Measurements from ENCODE around the gene MORN4.

Gene MORN4

DNA sequence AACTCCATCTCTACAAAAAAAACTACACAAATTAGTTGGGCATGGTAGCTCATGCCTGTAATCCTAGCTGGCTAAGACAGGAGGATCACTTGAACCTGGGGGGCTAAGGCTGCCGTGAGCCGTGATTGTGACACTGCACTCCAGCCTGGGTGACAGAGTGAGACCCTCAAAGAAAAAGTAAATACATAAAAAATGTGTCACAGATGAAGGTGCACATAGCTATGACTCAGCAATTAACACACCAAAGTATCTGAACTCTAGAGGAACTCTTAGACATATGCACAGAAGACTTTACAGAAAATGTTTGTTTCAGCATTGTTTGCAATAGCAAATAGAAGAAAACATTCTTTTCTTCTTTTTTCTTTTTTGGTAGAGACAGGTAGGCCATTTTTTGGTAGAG lies 35.5 kb downstream of the MORN4 start:
- no peak for TF ChIP-seq ZFX (IDR thresholded peaks at IDR 0.05; ENCODE audit: borderline replicate concordance)
- TF ChIP-seq, protein P1, sequence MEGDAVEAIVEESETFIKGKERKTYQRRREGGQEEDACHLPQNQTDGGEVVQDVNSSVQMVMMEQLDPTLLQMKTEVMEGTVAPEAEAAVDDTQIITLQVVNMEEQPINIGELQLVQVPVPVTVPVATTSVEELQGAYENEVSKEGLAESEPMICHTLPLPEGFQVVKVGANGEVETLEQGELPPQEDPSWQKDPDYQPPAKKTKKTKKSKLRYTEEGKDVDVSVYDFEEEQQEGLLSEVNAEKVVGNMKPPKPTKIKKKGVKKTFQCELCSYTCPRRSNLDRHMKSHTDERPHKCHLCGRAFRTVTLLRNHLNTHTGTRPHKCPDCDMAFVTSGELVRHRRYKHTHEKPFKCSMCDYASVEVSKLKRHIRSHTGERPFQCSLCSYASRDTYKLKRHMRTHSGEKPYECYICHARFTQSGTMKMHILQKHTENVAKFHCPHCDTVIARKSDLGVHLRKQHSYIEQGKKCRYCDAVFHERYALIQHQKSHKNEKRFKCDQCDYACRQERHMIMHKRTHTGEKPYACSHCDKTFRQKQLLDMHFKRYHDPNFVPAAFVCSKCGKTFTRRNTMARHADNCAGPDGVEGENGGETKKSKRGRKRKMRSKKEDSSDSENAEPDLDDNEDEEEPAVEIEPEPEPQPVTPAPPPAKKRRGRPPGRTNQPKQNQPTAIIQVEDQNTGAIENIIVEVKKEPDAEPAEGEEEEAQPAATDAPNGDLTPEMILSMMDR (IDR thresholded peaks at IDR 0.05) = no peak

DNA sequence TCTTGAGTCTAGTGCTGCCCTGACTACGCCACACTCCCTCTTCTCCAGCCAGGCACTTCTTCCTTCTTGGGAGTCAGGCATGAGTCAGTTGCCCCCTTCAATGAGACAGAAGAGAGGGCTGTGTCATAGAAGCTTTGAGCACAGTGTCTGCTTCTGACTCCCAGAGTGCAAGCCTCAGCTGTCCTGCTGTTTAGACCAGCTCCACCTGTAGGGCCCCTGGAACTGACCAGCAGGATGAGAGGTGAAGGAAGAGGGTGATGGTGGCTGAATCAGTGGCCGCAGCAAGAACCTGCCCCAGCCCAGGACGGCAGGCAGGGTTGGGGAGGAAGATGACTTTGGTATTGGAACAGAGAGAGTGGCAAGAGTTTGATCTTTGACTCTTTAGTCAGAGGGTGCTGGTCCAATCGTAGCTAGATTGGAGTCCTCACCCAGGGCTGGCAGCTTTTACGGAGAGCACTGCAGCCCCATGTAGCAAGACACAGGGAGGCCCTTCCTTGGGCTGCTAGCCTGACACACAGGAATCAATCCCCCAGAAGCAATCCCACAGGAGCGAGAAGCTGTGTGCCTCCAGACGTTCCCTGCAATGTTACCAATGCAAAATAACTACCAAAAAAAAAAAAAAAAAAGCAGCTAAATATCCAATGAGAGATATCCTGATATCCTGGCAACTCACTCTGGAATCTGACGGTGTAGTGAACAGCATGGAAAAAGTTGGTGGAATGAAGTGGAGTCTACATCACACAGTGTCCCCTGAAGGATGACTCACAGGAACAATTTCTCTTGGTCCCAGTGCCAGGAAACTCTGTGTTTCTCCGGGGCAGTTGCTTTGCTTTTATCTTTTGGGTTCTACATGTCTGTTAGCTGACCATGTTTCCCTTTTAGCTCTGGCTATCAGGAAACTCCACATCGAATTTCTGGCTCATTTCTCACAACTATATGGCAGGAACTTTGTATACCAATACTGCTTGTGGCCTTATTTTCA lies 36.9 kb downstream of the MORN4 start:
- TF ChIP-seq, protein P1 (IDR thresholded peaks at IDR 0.05) = no peak
- no peak for TF ChIP-seq ZFX (IDR thresholded peaks at IDR 0.05; ENCODE audit: borderline replicate concordance)
- H3K27ac ChIP-seq = no peak overlapping the region

More for the DNA sequence above, 35.5 kb downstream of the MORN4 start:
- H3K27ac ChIP-seq = no peak overlapping the region

DNA sequence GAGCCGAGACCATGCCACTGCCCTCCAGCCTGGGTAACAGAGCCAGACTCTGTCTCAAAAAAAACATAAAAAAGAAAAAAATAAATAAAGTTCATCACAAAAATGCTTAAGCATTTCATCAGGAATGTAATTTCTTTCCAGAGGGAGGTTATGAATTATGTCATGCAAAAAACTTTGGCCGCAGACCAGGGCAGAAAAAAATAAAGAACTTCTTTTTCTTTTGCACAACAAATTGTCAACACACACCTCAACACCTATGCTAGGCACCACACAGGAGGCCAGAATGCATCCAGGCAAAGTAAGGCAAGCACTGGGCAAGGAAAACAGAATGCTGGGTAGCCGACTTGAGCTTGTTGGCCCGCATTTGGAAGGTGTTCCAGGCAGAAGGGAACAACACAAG lies 39.9 kb downstream of the MORN4 start:
- H3K27ac ChIP-seq = no peak overlapping the region

DNA sequence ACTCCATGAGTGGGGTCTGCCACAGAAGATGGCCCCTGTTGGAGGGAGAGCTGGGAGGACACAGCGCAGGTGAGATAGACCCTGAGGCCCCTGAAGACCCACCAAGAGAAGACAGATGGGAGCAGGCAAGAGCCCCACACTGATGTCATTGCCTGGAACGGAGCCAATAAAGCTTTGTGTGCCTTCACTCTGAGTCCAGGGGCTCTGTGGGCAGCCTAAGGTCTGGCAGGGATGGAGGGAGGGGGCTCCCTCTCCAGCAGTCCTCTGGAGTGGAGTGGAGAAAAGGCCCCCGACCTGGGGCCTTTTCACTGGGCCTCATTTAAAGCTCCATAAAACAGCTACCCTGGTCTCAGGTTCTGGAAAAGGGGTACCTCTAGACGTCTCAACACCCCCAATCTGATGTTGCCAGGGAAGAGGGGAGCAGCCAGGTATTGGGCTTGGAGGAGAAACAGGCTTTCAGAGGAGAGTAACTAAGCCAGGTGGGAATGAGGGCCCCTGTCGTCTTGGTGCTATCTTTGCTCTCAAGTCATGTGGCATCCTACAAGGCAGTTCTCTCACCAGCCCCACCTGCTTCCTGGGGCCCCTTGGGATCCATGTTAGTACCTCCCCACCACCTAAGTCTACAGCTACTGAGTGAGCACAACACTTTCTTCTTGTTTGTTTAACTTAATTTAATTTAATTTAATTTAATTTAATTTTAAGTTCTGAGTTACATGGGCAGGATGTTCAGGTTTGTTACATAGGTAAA lies 42.4 kb downstream of the MORN4 start:
- H3K27ac ChIP-seq = no peak overlapping the region
- TF ChIP-seq, protein P1 (IDR thresholded peaks at IDR 0.05) = no peak
- TF ChIP-seq ZFX (IDR thresholded peaks at IDR 0.05; ENCODE audit: borderline replicate concordance) = no peak

More for the DNA sequence above, 39.9 kb downstream of the MORN4 start:
- TF ChIP-seq ZFX (IDR thresholded peaks at IDR 0.05; ENCODE audit: borderline replicate concordance) = no peak
- TF ChIP-seq, protein P1 (IDR thresholded peaks at IDR 0.05) = no peak

DNA sequence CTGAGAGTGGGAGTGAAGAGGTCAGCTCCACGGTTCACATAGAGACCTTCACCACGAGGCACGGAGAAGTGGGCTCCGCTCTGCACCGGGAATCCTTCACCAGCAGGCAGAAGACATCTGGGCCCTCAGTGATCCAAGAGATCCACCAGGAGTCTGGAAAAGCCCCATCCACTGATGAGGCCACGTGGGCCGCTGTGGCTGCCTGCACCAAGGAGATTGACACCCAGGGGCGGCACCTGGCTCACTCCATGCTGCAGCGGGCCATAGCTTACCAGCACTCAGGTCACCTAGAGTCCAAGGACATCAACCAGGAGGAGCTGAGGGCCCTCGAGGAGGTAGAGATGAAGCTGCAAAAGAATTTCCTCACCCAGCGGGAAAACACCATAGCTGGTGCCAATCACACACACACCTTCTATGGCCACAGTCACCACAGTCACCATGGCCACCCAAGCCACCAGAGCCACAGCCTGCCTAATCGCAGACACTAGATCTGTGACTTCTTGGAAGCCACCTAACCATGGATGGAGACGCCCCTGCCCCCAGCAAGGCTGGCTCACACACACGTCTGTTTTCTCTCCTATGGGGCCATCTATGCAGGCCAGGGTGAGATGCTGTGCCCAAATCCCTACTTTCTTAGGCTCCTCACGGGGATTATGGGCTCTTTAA lies 43.1 kb downstream of the MORN4 start:
- H3K27ac ChIP-seq = no peak overlapping the region
- no peak for TF ChIP-seq ZFX (IDR thresholded peaks at IDR 0.05; ENCODE audit: borderline replicate concordance)
- TF ChIP-seq, protein P1 (IDR thresholded peaks at IDR 0.05) = no peak

DNA sequence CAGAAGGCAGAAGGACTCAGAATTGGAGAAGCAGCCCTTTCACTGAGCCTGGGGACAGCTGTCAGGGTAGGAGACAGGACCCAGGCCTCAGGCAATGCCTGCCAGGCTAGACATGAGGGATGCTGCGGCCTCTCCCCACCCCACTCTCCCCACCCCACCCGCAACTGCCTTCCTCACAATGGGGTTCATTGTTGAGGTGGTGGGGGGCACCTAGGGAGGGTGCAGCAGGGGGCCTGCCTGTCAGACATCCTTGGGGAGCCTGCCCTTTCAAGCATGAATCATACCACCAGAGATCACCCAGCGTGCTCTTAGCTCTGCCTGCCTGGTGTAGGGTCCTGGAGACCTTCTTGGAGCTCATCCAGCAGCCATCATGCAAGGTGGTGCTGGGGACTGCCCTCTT lies 43.8 kb downstream of the MORN4 start, which contains the start of gene C10orf62:
Gene C10orf62 (plus strand): TSS at position 243 of the 400 bp plus-strand sequence. CDS start 177 bp downstream, outside the sequence.
- TF ChIP-seq, protein P1 (IDR thresholded peaks at IDR 0.05) = no peak
- TF ChIP-seq ZFX (IDR thresholded peaks at IDR 0.05; ENCODE audit: borderline replicate concordance) = no peak
- H3K27ac ChIP-seq = no peak within 1 kb of the TSS

Measured in 22Rv1 (cell line).